Lung (tissue), 12 donors: Measurements from ENCODE around the gene CLDN20. TPM values are rescaled to one million over a fixed set of nuclear protein-coding genes. Genes with fewer than 3 reads are reported as not detected.
"Not testable (repeated sequence)": the region's sequence is repeated elsewhere in the genome, so short reads cannot be mapped to it uniquely, and the experiment has no call there.

ENCODE experiments used
- ATAC-seq: fragments of 200-7000 bp; cut with Tn5 transposase; one replicate; pipeline ENCODE4 v1.9.1; 2020; ENCODE audit warnings: moderate number of reproducible peaks; ENCODE audit not compliant: insufficient read depth, low FRiP score
- DNase-seq, 3 donors: peaks; one replicate each; pipeline ENCODE4 v3.0.0-alpha.2; 2013 to 2017
- H3K27ac ChIP-seq, 2 donors: one replicate each; pipeline ENCODE4 v1.5.1; 2013; ENCODE audit warnings: mild to moderate bottlenecking in 2 of 2, moderate library complexity in 2 of 2, control low read depth in 1 of 2, inconsistent platforms in 1 of 2, low read depth in 1 of 2, low read length in 1 of 2
- H3K27me3 ChIP-seq, 3 donors: one replicate each; pipeline ENCODE4 v1.5.1; 2013; ENCODE audit warnings: low read length in 2 of 3; ENCODE audit not compliant: control insufficient read depth in 3 of 3, insufficient read depth in 3 of 3
- H3K36me3 ChIP-seq, 4 donors: one replicate each; pipeline ENCODE4 v1.5.1; 2013; ENCODE audit warnings: low read length in 4 of 4, mild to moderate bottlenecking in 1 of 4, moderate library complexity in 1 of 4; ENCODE audit not compliant: control insufficient read depth in 4 of 4, insufficient read depth in 4 of 4
- H3K4me1 ChIP-seq, 5 donors: one replicate each; pipeline ENCODE4 v1.5.1; 2013; ENCODE audit warnings: low read length in 5 of 5, mild to moderate bottlenecking in 2 of 5, moderate library complexity in 1 of 5; ENCODE audit not compliant: control insufficient read depth in 5 of 5, insufficient read depth in 5 of 5
- H3K4me3 ChIP-seq: one replicate; pipeline ENCODE4 v1.5.1; 2013; ENCODE audit warnings: mild to moderate bottlenecking, control low read depth, moderate library complexity
- H3K9ac ChIP-seq, 2 donors: one replicate each; pipeline ENCODE4 v1.5.1; 2013; ENCODE audit warnings: low read length in 2 of 2, control low read depth in 1 of 2; ENCODE audit not compliant: insufficient read depth in 1 of 2
- H3K9me3 ChIP-seq, 4 donors: one replicate each; pipeline ENCODE4 v1.5.1; 2013; ENCODE audit warnings: low read length in 3 of 4, mild to moderate bottlenecking in 1 of 4, moderate library complexity in 1 of 4; ENCODE audit not compliant: control insufficient read depth in 4 of 4, insufficient read depth in 3 of 4
- CTCF ChIP-seq: IDR thresholded peaks from 2 replicates; pipeline ENCODE4 v1.5.1; 2012; ENCODE audit warnings: mild to moderate bottlenecking; ENCODE audit errors: control extremely low read depth, extremely low read depth
- WGBS, 2 donors: extraction: QIAGEN DNeasy Blood & Tissue Kit; methylation state at CpG; one replicate each; pipeline ENCODE4 v1.1.7; 2013; 5-methylcytosine and 5-hydroxymethylcytosine counted together
- polyA plus RNA-seq, 2 donors: library from polyadenylated mRNA; stranded (reverse); fragments of 200-250 nt; gene quantifications; one replicate each; pipeline ENCODE4 v1.2.1, GENCODE V29; 2013
- total RNA-seq, 2 donors: library from RNA; depleted of rRNA in 1 of 2; stranded (reverse); fragments of >200 nt in 1 of 2; gene quantifications; one replicate each; pipeline ENCODE4 v1.2.1, GENCODE V29; 2014 to 2021
- donor health status: control.
- donor health status: control.
- donor health status: Bipolar disorder and iron deficiency.
- donor health status: healthy.
- donor health status: DM: yes; HTN: yes; CAD: no.

Gene CLDN20
- total and polyA plus RNA-seq, 4 donors = not detected

- DNase-seq = no peak
- H3K4me1 ChIP-seq = peaks cover 3 to 17% (median 5%) of the 10 kb centered on the region in 5 donors
- peaks cover 0 to 3% (median under 1%) of the 10 kb centered on the region in 4 donors for H3K36me3 ChIP-seq
- no peak overlapping the region for H3K4me3 ChIP-seq
- ATAC-seq = no peak
- no peak overlapping the region for H3K9ac ChIP-seq
- H3K27me3 ChIP-seq = no peaks in the 10 kb centered on the region
- no peak for TF ChIP-seq CTCF
- WGBS, 2 donors = 93 to 97% methylated on average over 4 of the region's 4 CpGs
- no peak overlapping the region for H3K27ac ChIP-seq
- H3K9me3 ChIP-seq = peaks cover 0 to 2% (median 0%) of the 10 kb centered on the region in 4 donors
Measured at GRCh38 chr6:155265843-155266535, 2.2 kb downstream of the CLDN20 start.

- H3K27me3 ChIP-seq = no peaks in the 10 kb centered on the region
- ATAC-seq (no peak), DNase-seq (no peak)
- 94 to 95% methylated on average over 2 of the region's 2 CpGs for WGBS, 2 donors
- no peak overlapping the region for H3K27ac ChIP-seq
- no peak overlapping the region for H3K9ac ChIP-seq
- no peak overlapping the region for H3K4me3 ChIP-seq
- TF ChIP-seq CTCF = no peak
- H3K9me3 ChIP-seq = no peaks in the 10 kb centered on the region
- H3K4me1 ChIP-seq = peaks cover 0 to 30% (median 4%) of the 10 kb centered on the region in 5 donors
- peaks cover 0 to 4% (median 2%) of the 10 kb centered on the region in 4 donors for H3K36me3 ChIP-seq
Measured at GRCh38 chr6:155267411-155267810, 3.6 kb downstream of the CLDN20 start.

GRCh38 chr6:155268088-155268867, 4.5 kb downstream of the CLDN20 start:
- H3K9ac ChIP-seq, ATAC-seq, H3K27me3 ChIP-seq, DNase-seq, H3K4me3 ChIP-seq, H3K9me3 ChIP-seq, H3K36me3 ChIP-seq: not testable (repeated sequence)
- 84 to 88% methylated on average over 3 of the region's 5 CpGs for WGBS, 2 donors
- Histone ChIP-seq H3K27ac (peak overlapping the region in 1 of 2 donors; percentile 69), H3K4me1 (peaks cover 0 to 37% (median 4%) of the 10 kb centered on the region in 5 donors)

GRCh38 chr6:155269765-155270164, 6.0 kb downstream of the CLDN20 start:
- no peak for TF ChIP-seq CTCF
- 66 to 78% methylated on average over 3 of the region's 3 CpGs for WGBS, 2 donors
- peaks cover 0 to 4% (median under 1%) of the 10 kb centered on the region in 4 donors for H3K36me3 ChIP-seq
- no peaks in the 10 kb centered on the region for H3K27me3 ChIP-seq
- H3K4me3 ChIP-seq = no peak overlapping the region
- H3K9ac ChIP-seq = no peak overlapping the region
- H3K9me3 ChIP-seq = no peaks in the 10 kb centered on the region
- ATAC-seq (no peak), DNase-seq (no peak)
- peaks cover 0 to 45% (median 10%) of the 10 kb centered on the region in 5 donors for H3K4me1 ChIP-seq
- no peak overlapping the region for H3K27ac ChIP-seq
